Measurements from ENCODE around the gene ZNF841. TPM values are rescaled to one million over a fixed set of nuclear protein-coding genes. Genes with fewer than 3 reads are reported as not detected.
"Not testable (repeated sequence)": the region's sequence is repeated elsewhere in the genome, so short reads cannot be mapped to it uniquely, and the experiment has no call there.

The ZNF841 gene
- total RNA-seq, 2 donors from 2014 or later = 46.3 to 105 TPM

GRCh38 chr19:52099497-52100138, 4.1 kb upstream of the ZNF841 start:
- Histone ChIP-seq H3K4me3 (no peak overlapping the region), H3K27ac (no peak overlapping the region), H3K36me3 (no peaks in the 10 kb centered on the region), H3K4me1 (ENCODE audit: control insufficient read depth in 1 of 2, low read depth in 2 of 2) (peaks cover 0 to 4% of the 10 kb centered on the region in 2 donors), H3K9me3 (peaks cover 26% of the 10 kb centered on the region), H3K27me3 (replicated peaks; ENCODE audit: insufficient read depth) (no peaks in the 10 kb centered on the region)
- DNase-seq (ENCODE audit: low spot score) (no peak), ATAC-seq (ENCODE audit: insufficient number of reproducible peaks, low FRiP score, low read depth) (no peak)
- TF ChIP-seq CTCF (IDR thresholded peaks at IDR 0.05) = no peak

GRCh38 chr19:52096416-52096815, 851 bp upstream of the ZNF841 start:
- H3K27me3 ChIP-seq (replicated peaks; ENCODE audit: insufficient read depth); H3K36me3 ChIP-seq; ATAC-seq (ENCODE audit: insufficient number of reproducible peaks, low FRiP score, low read depth); DNase-seq (ENCODE audit: low spot score): not testable (repeated sequence)
- H3K27ac ChIP-seq = peak overlapping the region; percentile 66 to 71
- H3K4me3 ChIP-seq = peak overlapping the region; percentile 83
- H3K4me1 ChIP-seq (ENCODE audit: control insufficient read depth in 1 of 2, low read depth in 2 of 2) = peaks cover 14 to 27% of the 10 kb centered on the region in 2 donors
- peaks cover 21% of the 10 kb centered on the region for H3K9me3 ChIP-seq

- Histone ChIP-seq H3K9me3 (peaks cover 21% of the 10 kb centered on the region), H3K4me1 (ENCODE audit: control insufficient read depth in 1 of 2, low read depth in 2 of 2) (peaks cover 14 to 28% of the 10 kb centered on the region in 2 donors), H3K36me3 (peaks cover 5% of the 10 kb centered on the region), H3K27me3 (replicated peaks; ENCODE audit: insufficient read depth) (no peaks in the 10 kb centered on the region), H3K27ac (peak overlapping the region; percentile 56 to 71), H3K4me3 (peak overlapping the region; percentile 83)
- TF ChIP-seq CTCF (IDR thresholded peaks at IDR 0.05) = no peak
- DNase-seq (ENCODE audit: low spot score) (no peak), ATAC-seq (ENCODE audit: insufficient number of reproducible peaks, low FRiP score, low read depth) (no peak)
Observed at GRCh38 chr19:52094526-52095130, 937 bp downstream of the ZNF841 start.

GRCh38 chr19:52086481-52086880, 9.1 kb downstream of the ZNF841 start:
- no peak for TF ChIP-seq CTCF (IDR thresholded peaks at IDR 0.05)
- peaks cover 10% of the 10 kb centered on the region for H3K9me3 ChIP-seq
- peaks cover 62% of the 10 kb centered on the region for H3K36me3 ChIP-seq
- H3K27me3 ChIP-seq (replicated peaks; ENCODE audit: insufficient read depth) = no peaks in the 10 kb centered on the region
- H3K27ac ChIP-seq = no peak overlapping the region
- ATAC-seq (ENCODE audit: insufficient number of reproducible peaks, low FRiP score, low read depth) (no peak), DNase-seq (ENCODE audit: low spot score) (no peak)
- H3K4me3 ChIP-seq = no peak overlapping the region
- H3K4me1 ChIP-seq (ENCODE audit: control insufficient read depth in 1 of 2, low read depth in 2 of 2) = peaks cover 0 to 2% of the 10 kb centered on the region in 2 donors

- Histone ChIP-seq H3K4me1 (ENCODE audit: control insufficient read depth in 1 of 2, low read depth in 2 of 2) (no peaks in the 10 kb centered on the region), H3K27ac (no peak overlapping the region), H3K9me3 (peaks cover 99% of the 10 kb centered on the region), H3K4me3 (peak overlapping the region; percentile 1), H3K36me3 (peaks cover 88% of the 10 kb centered on the region), H3K27me3 (replicated peaks; ENCODE audit: insufficient read depth) (no peaks in the 10 kb centered on the region)
- DNase-seq (ENCODE audit: low spot score) (no peak), ATAC-seq (ENCODE audit: insufficient number of reproducible peaks, low FRiP score, low read depth) (no peak)
- no peak for TF ChIP-seq CTCF (IDR thresholded peaks at IDR 0.05)
Observed at GRCh38 chr19:52070496-52070895, 25.1 kb downstream of the ZNF841 start.

Measured in thoracic aorta (tissue), 2 donors.